Stomach (tissue), 4 donors: ENCODE data around the gene CYP3A5.

Experiments used
- CTCF ChIP-seq, 7 experiments: fragments of 450-650 bp in 4 of 7; fragments of 200-600 bp in 3 of 7; sonication (generic) in 3 of 7; IDR thresholded peaks; one replicate each; pipeline ENCODE4 v1.5.1; 2016 to 2019; ENCODE audit warnings: antibody characterized with exemption in 7 of 7, control low read depth in 2 of 7, mild to moderate bottlenecking in 1 of 7
- POLR2A ChIP-seq, 4 donors: fragments of 450-650 bp; IDR thresholded peaks; one replicate each; pipeline ENCODE4 v1.6.1; 2016; ENCODE audit warnings: antibody characterized with exemption in 4 of 4, control low read depth in 2 of 4, mild to moderate bottlenecking in 1 of 4, moderate library complexity in 1 of 4

GRCh38 chr7:99685129-99685758 lies 5.4 kb upstream of the CYP3A5 start:
- TF ChIP-seq CTCF (IDR thresholded peaks at IDR 0.05): no peak
- TF ChIP-seq POLR2A (IDR thresholded peaks at IDR 0.05): no peak
